K562 (cell line): Measurements from ENCODE around the gene ATG7. TPM values are rescaled to one million over a fixed set of nuclear protein-coding genes. Genes with fewer than 3 reads are reported as not detected.

ENCODE experiments used
- DPF2 ChIP-seq: fragments of 450-650 bp; IDR thresholded peaks from 2 replicates; pipeline ENCODE4 v1.6.1; 2016
- ERF ChIP-seq: fragments of 450-650 bp; formaldehyde crosslinking; IDR thresholded peaks from 2 replicates; pipeline ENCODE4 v1.4.0; 2020; ENCODE audit warnings: mild to moderate bottlenecking, mixed read lengths
- ESRRA ChIP-seq: fragments of 450-650 bp; IDR thresholded peaks from 2 replicates; pipeline ENCODE4 v1.6.1; 2014; ENCODE audit warnings: low read depth, mild to moderate bottlenecking, moderate library complexity, borderline replicate concordance
- FOXA3 ChIP-seq, 2 experiments: fragments of 450-650 bp in 1 of 2; sonication (generic) in 1 of 2; formaldehyde crosslinking; IDR thresholded peaks in 1 of 2; conservative IDR thresholded peaks in 1 of 2; 2 replicates each; pipeline versions ENCODE4 v1.4.0 to v1.8.0; 2020 to 2022; ENCODE audit warnings: mild to moderate bottlenecking in 2 of 2, missing genetic modification reagents in 1 of 2
- GATA2 ChIP-seq: sonication (generic); formaldehyde crosslinking; IDR thresholded peaks from 2 replicates; pipeline ENCODE4 v1.4.0; 2020; ENCODE audit warnings: mild to moderate bottlenecking, missing genetic modification reagents
- HDAC1 ChIP-seq, 2 experiments: fragments of 450-650 bp; IDR thresholded peaks; 2 replicates each; pipeline ENCODE4 v1.6.1; 2016 to 2017; ENCODE audit warnings: inconsistent platforms in 1 of 2, mild to moderate bottlenecking in 1 of 2, moderate library complexity in 1 of 2
- MCM3 ChIP-seq: fragments of 450-650 bp; IDR thresholded peaks from 2 replicates; pipeline ENCODE4 v1.6.1; 2016
- RBM39 ChIP-seq: fragments of 200-400 bp; formaldehyde crosslinking; optimal IDR thresholded peaks from 2 replicates; pipeline ENCODE3; 2018; ENCODE audit warnings: low read depth, low read length
- SAFB ChIP-seq: fragments of 200-400 bp; formaldehyde crosslinking; IDR thresholded peaks from 2 replicates; pipeline ENCODE4 v1.6.1; 2017; ENCODE audit warnings: low read depth, low read length, borderline replicate concordance
- SAP30 ChIP-seq: fragments of 200-600 bp; sonication (generic); IDR thresholded peaks from 2 replicates; pipeline ENCODE4 v1.6.1; 2012; ENCODE audit warnings: borderline replicate concordance, low read depth, mild to moderate bottlenecking, moderate library complexity, low read length, control low read depth, inconsistent platforms; ENCODE audit not compliant: insufficient read depth, poor library complexity, severe bottlenecking
- SLC30A9 ChIP-seq: fragments of 250-450 bp; sonication (Bioruptor Pico); IDR thresholded peaks from 2 replicates; pipeline ENCODE4 v1.8.0; 2022; ENCODE audit warnings: mild to moderate bottlenecking, moderate library complexity
- TCF7L2 ChIP-seq: fragments of 150-350 bp; IDR thresholded peaks from 2 replicates; pipeline ENCODE4 v1.6.1; 2016; ENCODE audit warnings: low read depth, mild to moderate bottlenecking, low read length, moderate library complexity
- U2AF1 ChIP-seq: fragments of 200-400 bp; formaldehyde crosslinking; optimal IDR thresholded peaks from 2 replicates; pipeline ENCODE3; 2017; ENCODE audit warnings: mild to moderate bottlenecking, low read depth, low read length, moderate library complexity
- XRCC4 ChIP-seq: IDR thresholded peaks from one replicate; pipeline ENCODE4 v1.6.1; 2011; ENCODE audit not compliant: insufficient read depth, insufficient read length; ENCODE audit errors: extremely low read depth
- polyA plus RNA-seq, 8 experiments: library from polyadenylated mRNA; depleted of rRNA in 4 of 8; stranded (reverse) in 5 of 8; unstranded in 3 of 8; fragments of >200 nt; fragmentation: Nextera tagmentation in 2 of 8; fragmentation: Illumina TruSeq in 1 of 8; extraction: Ambion mirVana in 2 of 8; extraction: Trizol in 1 of 8; gene quantifications; 2 replicates each; pipeline versions ENCODE4 v1.2.1 to v1.2.3, GENCODE V29; 2011 to 2014; ENCODE audit warnings: inconsistent platforms in 1 of 8, missing spikeins in 1 of 8
- total RNA-seq, 7 experiments: library from RNA; depleted of rRNA in 6 of 7; stranded (reverse); fragments of >200 nt in 6 of 7; fragmentation: Illumina TruSeq in 2 of 7; extraction: Trizol in 2 of 7; gene quantifications; 2 replicates each; pipeline versions ENCODE4 v1.2.1 to v1.2.3, GENCODE V29; 2011 to 2021; ENCODE audit warnings: low replicate concordance in 1 of 7
- TF ChIP-seq, protein P1 (sequence below), 2 experiments: fragments of 450-650 bp in 1 of 2; IDR thresholded peaks; 2 replicates each; pipeline ENCODE4 v1.6.1; 2011 to 2017; ENCODE audit warnings: low read depth in 2 of 2, antibody characterized with exemption in 1 of 2, borderline replicate concordance in 1 of 2, low read length in 1 of 2, mild to moderate bottlenecking in 1 of 2, mixed read lengths in 1 of 2; ENCODE audit not compliant: control insufficient read depth in 1 of 2
- TF ChIP-seq, protein P2 (sequence below), 3 experiments: IDR thresholded peaks in 2 of 3; conservative IDR thresholded peaks in 1 of 3; 2 replicates each; pipeline ENCODE4 v1.5.1; 2011 to 2012; ENCODE audit warnings: low read length in 3 of 3, mild to moderate bottlenecking in 3 of 3, control low read depth in 2 of 3, improper control_type of control experiment in 1 of 3, inconsistent platforms in 1 of 3, low read depth in 1 of 3, mixed read lengths in 1 of 3, moderate library complexity in 1 of 3; ENCODE audit not compliant: insufficient read depth in 2 of 3
- TF ChIP-seq, protein P3 (sequence below): fragments of 450-650 bp; IDR thresholded peaks from 2 replicates; pipeline ENCODE4 v1.6.1; 2016; ENCODE audit warnings: low read depth, mild to moderate bottlenecking, moderate library complexity
- TF ChIP-seq, protein P4 (sequence below): IDR thresholded peaks from 2 replicates; pipeline ENCODE4 v1.6.1; 2014; ENCODE audit warnings: antibody characterized with exemption

ATG7 gene
- total and polyA plus RNA-seq, 9 of the 15 experiments (the other 6 are each of a cell fraction or from before 2014, with no cell fraction given), result 18.3 to 45.3 (median 33.6) TPM

DNA sequence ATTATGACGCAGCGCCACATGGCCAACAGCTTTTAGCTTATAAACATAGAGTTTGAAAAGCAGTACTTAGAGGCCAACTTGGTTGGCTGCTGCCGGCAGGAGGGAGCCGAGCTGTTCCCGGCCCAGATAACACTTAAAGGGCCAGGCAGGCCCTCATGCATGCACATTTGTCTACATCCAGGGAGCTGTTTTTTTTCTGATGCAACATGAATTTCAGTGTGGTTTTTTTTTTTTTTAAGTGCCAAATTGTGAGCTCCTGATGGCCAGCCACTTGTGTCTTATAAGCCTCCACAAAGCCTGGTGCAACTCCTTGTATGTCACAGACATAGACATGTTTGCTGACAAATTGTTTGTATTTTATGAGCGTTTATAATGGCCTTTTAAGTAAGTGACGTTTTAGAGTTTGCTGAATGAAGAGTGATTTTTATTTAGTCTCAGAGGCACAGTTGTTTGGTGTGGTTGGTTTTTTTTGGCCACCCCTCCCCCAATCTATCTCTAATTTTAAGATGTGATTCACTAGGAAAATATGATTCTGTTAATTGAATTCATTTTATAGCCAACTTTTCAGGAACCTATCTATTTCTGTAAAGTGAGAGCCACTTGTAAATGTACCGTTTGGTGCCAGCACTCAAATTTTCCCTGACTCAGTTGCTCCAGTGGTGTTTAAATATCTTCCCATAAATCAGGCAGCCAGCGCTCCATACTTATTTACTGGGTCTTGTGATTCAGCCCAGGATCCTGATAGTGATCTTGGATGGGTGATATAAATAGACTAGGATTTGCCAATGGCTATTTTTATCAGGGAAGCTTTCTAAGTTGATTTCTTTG lies 237.2 kb downstream of the ATG7 start (continued):
- TF ChIP-seq TCF7L2 (no peak), XRCC4 (no peak), SAP30 (no peak), GATA2 (CRISPR knock-in tag) (no peak; the same call in none of the 2 replicates), DPF2 (no peak), U2AF1 (no peak), HDAC1 (IDR thresholded peaks at IDR 0.05) (no peak), SAFB (no peak), MCM3 (no peak), FOXA3 (CRISPR knock-in tag; conservative IDR thresholded peaks at IDR 0.05 in 1 of 2, IDR thresholded peaks at IDR 0.05 in 1 of 2) (peak; percentile 73 to 79; a peak in 2 of 4 replicates), SLC30A9 (CRISPR knock-in tag) (no peak), RBM39 (no peak), ERF (CRISPR knock-in tag) (no peak), ESRRA (no peak)
- TF ChIP-seq, protein P1, sequence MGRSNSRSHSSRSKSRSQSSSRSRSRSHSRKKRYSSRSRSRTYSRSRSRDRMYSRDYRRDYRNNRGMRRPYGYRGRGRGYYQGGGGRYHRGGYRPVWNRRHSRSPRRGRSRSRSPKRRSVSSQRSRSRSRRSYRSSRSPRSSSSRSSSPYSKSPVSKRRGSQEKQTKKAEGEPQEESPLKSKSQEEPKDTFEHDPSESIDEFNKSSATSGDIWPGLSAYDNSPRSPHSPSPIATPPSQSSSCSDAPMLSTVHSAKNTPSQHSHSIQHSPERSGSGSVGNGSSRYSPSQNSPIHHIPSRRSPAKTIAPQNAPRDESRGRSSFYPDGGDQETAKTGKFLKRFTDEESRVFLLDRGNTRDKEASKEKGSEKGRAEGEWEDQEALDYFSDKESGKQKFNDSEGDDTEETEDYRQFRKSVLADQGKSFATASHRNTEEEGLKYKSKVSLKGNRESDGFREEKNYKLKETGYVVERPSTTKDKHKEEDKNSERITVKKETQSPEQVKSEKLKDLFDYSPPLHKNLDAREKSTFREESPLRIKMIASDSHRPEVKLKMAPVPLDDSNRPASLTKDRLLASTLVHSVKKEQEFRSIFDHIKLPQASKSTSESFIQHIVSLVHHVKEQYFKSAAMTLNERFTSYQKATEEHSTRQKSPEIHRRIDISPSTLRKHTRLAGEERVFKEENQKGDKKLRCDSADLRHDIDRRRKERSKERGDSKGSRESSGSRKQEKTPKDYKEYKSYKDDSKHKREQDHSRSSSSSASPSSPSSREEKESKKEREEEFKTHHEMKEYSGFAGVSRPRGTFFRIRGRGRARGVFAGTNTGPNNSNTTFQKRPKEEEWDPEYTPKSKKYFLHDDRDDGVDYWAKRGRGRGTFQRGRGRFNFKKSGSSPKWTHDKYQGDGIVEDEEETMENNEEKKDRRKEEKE (IDR thresholded peaks at IDR 0.05; ENCODE audit: borderline replicate concordance in 1 of 2, control insufficient read depth in 1 of 2, low read depth in 2 of 2, low read length in 1 of 2), result no peak
- TF ChIP-seq, protein P2, sequence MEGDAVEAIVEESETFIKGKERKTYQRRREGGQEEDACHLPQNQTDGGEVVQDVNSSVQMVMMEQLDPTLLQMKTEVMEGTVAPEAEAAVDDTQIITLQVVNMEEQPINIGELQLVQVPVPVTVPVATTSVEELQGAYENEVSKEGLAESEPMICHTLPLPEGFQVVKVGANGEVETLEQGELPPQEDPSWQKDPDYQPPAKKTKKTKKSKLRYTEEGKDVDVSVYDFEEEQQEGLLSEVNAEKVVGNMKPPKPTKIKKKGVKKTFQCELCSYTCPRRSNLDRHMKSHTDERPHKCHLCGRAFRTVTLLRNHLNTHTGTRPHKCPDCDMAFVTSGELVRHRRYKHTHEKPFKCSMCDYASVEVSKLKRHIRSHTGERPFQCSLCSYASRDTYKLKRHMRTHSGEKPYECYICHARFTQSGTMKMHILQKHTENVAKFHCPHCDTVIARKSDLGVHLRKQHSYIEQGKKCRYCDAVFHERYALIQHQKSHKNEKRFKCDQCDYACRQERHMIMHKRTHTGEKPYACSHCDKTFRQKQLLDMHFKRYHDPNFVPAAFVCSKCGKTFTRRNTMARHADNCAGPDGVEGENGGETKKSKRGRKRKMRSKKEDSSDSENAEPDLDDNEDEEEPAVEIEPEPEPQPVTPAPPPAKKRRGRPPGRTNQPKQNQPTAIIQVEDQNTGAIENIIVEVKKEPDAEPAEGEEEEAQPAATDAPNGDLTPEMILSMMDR (IDR thresholded peaks at IDR 0.05 in 2 of 3, conservative IDR thresholded peaks at IDR 0.05 in 1 of 3; ENCODE audit: insufficient read depth in 2 of 3, low read depth in 1 of 3, low read length in 3 of 3), result peak in 1 of 3 experiments; percentile 20; a peak in 1 of 6 replicates
- TF ChIP-seq, protein P3, sequence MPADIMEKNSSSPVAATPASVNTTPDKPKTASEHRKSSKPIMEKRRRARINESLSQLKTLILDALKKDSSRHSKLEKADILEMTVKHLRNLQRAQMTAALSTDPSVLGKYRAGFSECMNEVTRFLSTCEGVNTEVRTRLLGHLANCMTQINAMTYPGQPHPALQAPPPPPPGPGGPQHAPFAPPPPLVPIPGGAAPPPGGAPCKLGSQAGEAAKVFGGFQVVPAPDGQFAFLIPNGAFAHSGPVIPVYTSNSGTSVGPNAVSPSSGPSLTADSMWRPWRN, result no peak
- TF ChIP-seq, protein P4, sequence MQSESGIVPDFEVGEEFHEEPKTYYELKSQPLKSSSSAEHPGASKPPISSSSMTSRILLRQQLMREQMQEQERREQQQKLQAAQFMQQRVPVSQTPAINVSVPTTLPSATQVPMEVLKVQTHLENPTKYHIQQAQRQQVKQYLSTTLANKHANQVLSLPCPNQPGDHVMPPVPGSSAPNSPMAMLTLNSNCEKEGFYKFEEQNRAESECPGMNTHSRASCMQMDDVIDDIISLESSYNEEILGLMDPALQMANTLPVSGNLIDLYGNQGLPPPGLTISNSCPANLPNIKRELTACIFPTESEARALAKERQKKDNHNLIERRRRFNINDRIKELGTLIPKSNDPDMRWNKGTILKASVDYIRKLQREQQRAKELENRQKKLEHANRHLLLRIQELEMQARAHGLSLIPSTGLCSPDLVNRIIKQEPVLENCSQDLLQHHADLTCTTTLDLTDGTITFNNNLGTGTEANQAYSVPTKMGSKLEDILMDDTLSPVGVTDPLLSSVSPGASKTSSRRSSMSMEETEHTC, result 0 out of 2 replicates have a peak, but pooled peaks have one; percentile 41
